NCI-H82 treated with DMSO at 0.1 percent for 48 hours (cell line): ENCODE results near the gene ZNF608.

Experiments
- DNase-seq: peaks from one replicate; lab custom pipeline; 2025; ENCODE audit not compliant: unreplicated experiment; lab: John Stamatoyannopoulos, UW

The ZNF608 gene

GRCh38 chr5:124739634-124740025, 6.8 kb downstream of the ZNF608 start:
- no peak for DNase-seq

GRCh38 chr5:124738681-124739633, 7.5 kb downstream of the ZNF608 start:
- peak; percentile 66 for DNase-seq

GRCh38 chr5:124737651-124738050, 8.8 kb downstream of the ZNF608 start:
- no peak for DNase-seq

GRCh38 chr5:124736805-124737188, 9.6 kb downstream of the ZNF608 start:
- DNase-seq = no peak

GRCh38 chr5:124736082-124736804, 10.2 kb downstream of the ZNF608 start:
- no peak for DNase-seq

- DNase-seq = peak; percentile 71
Observed at GRCh38 chr5:124735169-124735858, 11.1 kb downstream of the ZNF608 start.

GRCh38 chr5:124734574-124735168, 11.8 kb downstream of the ZNF608 start:
- DNase-seq = no peak

GRCh38 chr5:124733329-124733650, 13.1 kb downstream of the ZNF608 start:
- DNase-seq = no peak

GRCh38 chr5:124732428-124733328, 13.8 kb downstream of the ZNF608 start:
- DNase-seq = no peak

GRCh38 chr5:124730381-124730780, 16.1 kb downstream of the ZNF608 start:
- DNase-seq = no peak

GRCh38 chr5:124729720-124730359, 16.6 kb downstream of the ZNF608 start:
- peak; percentile 42 for DNase-seq

GRCh38 chr5:124728968-124729332, 17.5 kb downstream of the ZNF608 start:
- DNase-seq = no peak

GRCh38 chr5:124728331-124728967, 18.0 kb downstream of the ZNF608 start:
- no peak for DNase-seq

GRCh38 chr5:124726631-124727362, 19.6 kb downstream of the ZNF608 start:
- no peak for DNase-seq

- DNase-seq = no peak
Observed at GRCh38 chr5:124725622-124726258, 20.7 kb downstream of the ZNF608 start.

GRCh38 chr5:124725040-124725434, 21.4 kb downstream of the ZNF608 start:
- no peak for DNase-seq

GRCh38 chr5:124724357-124725039, 21.9 kb downstream of the ZNF608 start:
- DNase-seq = no peak
